ELR (cell line): Measurements from ENCODE around the gene PMS1.
A peak's percentile ranks its signal among the peaks of the same experiment; 100 is the strongest.
"Not testable (repeated sequence)": the region's sequence is repeated elsewhere in the genome, so short reads cannot be mapped to it uniquely, and the experiment has no call there.

ENCODE experiments used
- DNase-seq: peaks from one replicate; pipeline ENCODE4 v3.0.0-alpha.2; 2015; ENCODE audit warnings: low read depth

PMS1 gene

DNA sequence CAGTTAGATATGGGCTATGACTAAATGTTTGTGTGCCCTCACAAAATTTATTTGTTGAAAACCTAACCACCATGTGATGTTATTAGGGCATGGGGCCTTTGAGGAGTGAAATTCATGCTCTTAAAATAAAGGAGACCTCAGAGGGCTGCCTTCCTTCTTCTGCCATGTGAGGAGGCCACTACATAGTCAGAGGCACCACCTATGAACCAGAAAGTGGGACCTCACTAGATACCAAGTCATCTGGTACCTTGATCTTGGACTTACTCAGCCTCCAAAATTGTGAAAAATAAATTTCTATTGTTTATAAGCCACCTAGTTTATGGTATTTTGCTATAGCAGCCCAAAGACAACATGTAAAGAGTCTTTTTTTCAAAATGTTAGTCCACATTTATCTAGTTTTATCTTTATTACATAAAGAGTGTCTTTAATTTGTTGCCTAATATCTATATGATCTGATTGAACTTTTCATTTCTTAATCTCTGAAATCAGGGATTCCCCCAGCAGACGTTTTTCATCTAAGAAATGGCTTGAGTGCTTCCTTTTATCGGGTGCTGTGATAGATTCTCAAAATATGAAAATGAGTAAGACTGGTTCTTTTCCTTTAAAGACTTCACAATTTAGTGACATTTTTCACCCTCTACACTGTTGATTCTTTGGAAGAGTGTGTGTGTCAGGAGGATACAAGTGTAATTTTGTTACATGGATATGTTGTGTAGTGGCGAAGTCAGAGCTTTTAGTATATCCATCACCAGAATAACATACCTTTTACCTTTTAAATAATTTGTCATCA lies 34.2 kb downstream of the PMS1 start:
- DNase-seq, result no peak

DNA sequence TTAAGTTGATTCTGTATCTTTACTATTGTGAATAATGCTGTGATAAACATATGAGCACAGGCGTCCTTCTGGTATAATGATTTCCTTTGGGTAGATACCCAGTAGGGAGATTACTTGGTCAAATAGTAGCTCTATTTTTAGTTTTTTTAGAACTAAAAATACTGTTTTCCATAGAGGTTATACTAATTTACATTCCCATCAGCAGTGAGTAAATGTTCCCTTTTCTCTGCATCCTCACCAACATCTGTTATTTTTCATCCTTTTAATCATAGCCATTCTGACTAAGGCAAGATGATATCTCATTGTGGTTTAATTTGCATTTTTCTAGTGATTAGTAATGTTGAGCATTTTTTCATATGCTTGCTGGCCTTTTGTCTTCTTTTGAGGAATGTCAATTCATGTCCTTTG lies 35.1 kb downstream of the PMS1 start:
- DNase-seq, result peak; percentile 91

DNA sequence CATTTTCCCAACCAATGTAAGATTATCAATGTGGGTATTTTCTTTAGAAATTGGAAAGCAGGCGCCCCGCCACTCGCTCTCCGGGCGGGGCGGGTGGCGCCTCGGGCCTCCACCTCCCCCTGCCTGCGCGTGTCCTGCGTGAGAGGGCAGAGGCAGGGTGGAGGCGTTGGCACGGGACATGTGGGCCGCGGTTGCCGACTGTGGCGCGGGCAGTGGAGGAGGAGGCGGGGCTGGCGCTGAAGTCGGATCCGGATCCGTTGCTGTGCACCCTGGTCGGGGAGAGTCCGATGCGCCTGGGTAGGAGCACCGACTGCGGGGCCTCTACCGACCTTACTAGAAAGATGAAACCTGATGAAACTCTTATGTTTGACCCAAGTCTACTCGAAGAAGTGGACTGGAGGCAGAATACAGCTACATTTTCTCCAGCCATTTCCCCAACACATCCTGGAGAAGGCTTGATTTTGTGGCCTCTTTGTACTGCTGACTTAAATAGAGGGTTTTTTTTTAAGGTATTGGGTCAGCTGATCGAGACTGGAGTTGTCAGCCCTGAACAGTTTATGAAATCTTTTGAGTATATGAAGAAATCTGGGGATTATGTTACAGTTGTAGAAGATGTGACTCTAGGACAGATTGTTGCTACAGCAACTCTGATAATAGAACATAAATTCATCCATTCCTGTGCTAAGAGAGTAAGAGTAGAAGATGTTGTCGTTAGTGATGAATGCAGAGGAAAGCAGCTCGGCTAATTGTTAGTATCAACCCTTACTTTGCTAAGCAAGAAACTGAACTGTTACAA lies 37.9 kb downstream of the PMS1 start:
- DNase-seq, result peak; percentile 15

DNA sequence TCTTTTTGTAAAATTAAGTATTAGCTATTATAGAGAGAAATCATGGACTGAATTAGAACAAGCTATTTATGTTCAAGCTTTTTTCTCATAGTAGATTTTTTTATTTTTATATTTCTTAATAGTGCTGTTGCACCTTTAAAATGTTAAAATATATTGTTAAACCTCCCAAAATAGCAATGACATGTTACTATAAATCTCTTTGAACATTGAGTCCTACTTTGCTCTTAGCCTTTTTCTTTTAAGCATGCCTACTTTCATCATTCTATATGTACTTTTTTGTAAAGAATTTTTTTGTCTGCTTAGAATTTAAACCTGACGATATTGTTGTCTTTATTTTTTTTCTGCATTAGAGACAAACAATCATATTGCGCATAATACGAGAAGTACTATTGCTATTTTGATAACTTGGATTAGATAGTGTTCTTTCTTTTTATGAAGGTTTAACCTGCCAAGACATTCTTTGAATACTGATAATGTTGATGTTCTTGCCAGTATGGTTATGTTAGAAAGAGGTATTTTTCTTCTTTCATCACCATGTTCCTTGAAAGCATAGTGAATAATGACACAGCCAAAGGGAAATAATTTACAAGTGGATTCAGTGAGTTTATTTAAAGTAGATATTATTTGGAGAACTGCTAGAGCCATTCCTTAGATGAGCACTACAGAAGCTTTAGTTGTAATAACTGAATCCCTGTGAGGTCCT lies 40.6 kb downstream of the PMS1 start:
- no peak for DNase-seq

DNA sequence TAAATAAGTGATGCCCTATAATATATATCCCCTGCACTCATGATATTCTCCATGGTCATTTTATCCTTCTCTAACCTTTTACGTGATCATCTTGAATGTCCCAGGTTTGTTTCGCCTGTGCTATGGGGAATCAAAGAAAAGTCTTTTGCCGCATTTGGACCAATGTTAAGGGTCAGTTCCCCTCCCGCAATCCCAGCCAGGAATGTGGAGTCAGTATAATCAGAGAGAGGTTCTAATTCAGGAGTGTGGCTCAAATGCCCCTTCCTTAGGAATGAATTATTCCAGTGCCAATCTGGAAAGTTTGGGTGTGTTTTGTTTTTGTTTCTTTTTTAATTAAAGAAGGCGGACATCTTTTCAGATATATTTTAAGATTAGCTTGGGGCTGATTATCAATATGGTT lies 41.8 kb downstream of the PMS1 start:
- no peak for DNase-seq

DNA sequence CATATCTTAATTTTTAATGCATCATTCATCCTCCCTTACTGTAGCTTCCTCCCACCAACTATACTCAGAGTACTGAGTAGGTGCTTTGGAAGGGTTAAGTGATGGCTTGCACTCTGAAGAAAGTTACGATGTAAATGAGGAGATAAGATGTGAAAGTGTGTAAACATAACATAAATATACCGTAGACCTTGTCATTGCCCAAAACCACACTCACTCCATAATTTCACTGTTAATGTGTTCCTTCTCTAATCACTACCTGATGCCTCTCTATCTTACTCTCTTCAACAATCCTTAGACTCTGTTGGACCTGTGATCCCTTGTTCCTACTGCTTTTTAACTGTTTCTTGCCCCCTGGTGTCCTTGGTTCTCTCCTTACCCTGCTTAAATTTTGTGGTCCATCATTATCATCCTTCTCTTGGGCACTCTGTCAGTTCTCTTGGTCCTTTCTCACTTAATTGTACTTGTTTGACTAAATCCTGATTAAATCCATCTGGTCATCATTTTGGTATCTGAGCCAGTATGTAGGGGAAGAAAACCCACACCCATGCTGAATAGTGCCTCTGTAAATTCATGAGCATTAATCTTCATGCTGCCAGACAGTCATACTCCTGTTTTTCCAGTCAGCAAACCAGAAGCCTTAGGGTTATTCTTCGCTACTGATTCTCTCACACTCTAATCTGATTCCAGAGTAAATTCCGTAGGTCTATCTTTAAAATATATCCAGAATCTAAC lies 45.0 kb downstream of the PMS1 start:
- no peak for DNase-seq

DNA sequence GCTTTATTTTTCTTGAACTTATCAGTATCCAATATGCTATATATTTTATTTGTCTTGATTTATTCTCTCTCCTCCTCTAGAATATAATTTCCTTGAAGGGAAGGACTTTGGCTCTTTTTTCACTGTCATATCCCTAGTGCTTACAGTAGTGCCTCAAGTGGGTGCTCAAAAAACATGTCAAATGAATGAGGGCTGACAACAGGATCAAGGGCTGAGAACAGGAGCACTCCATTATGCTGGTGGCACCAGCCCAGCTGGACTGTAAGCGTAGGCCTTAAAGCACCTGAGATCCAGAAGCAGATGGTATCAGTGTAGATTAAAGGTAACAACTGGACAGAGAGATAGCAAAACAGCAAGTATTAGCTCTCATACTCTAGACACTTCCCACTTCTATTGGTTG lies 46.3 kb downstream of the PMS1 start:
- no peak for DNase-seq

DNA sequence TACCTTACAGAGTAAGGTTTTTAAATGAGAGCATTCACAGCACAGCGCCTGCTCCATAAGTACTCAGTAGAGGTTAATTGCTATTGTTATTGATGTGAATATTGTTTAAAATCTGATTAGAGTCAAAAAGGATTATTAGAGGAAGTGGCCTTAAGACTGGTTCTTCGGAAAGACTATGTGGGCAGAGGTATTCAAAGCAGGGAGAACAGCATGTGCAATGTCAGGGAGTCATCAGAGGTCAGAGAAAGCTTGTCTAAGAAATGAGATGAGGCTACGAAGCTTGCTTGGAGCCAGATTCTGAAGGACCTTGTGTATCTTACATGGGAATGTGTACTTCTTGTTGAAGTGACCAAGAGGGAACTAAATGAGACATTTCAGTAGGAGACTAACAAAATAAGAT lies 49.8 kb downstream of the PMS1 start:
- DNase-seq, result no peak

DNA sequence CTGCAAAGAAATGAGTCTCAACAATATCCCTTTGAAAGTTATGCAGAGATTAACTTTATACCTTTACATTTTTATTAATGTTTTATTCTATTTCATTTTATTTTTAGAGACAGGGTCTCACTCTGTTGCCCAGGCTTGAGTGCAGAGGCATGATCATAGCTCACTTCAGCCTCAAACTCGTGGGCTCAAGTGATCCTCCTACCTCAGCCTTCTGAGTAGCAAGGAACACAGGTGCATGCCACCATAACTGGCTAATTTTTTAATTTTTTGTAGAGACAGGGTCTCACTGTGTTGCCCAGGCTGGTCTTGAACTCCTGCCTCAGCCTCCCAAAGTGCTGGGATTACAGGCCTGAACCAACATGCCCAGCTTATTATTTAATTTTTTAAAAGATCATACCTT lies 50.4 kb downstream of the PMS1 start:
- DNase-seq, result not testable (repeated sequence)

DNA sequence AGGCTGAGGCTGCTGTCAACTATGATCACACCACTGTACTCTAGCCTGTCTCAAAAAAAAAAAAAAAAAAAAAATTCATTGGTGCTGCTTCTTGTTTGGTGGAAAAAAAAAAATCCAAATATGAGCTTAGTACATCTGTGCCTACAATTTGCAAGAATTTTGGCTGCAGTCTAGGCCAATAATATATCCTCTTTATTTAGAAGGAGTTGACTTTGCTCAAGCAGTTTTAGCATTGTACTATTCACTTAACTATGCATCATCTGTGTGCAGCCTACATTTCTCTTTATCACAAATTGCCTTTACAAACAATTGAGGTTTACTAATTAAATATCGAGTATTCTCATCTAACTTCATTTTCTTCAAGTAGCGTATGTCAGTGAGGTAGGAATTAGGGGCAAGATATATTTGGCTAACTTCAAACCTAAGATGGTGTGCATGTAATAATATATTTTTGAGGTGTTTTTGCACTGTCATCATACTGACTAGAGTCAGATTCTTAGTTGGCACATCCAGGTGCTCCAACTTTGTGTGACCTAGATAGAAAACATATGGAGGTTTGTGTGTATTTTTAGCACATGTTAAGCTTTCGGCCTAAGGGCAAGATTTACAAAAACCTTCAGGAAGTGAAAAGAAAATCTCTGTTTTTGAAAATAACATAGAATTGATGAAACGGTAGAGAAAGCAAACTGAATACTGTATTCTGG lies 51.8 kb downstream of the PMS1 start:
- no peak for DNase-seq

DNA sequence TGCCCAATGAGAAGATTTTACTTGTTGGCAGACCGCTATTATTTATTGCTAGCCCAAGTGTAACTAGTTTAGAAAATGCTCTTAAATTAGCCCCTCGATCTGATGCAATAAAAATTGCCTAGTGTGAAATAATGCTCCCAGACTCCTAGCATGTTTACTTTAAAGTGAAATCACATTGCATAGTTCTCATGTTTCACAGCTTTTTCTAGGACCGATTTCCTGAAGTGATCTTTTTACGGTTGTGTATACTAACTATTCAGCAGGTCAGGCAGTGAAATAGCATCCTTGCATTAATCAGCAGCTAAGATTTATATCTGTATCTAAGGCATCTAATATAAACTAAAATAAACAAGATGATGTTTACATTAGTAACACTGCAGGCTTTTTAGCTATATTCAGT lies 52.4 kb downstream of the PMS1 start:
- DNase-seq, result peak; percentile 68

DNA sequence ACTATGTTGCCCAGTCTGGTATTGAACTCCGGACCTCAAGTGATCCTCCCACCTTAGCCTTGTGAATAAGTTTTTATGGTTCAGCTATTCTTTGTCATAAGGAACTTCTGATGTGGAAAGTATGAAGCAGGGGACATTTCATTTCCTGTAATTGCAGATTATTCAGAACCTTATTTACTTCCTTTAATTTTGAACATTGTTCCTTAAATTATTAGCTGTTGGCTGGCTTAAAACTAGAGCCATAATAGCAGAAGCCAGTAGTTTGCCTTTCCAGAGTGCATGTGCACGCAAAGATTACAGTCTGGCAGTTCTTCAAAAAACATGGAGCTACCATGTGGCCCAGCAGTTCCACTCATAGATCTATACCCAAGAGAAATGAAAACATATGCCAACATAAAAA lies 53.1 kb downstream of the PMS1 start:
- no peak for DNase-seq

DNA sequence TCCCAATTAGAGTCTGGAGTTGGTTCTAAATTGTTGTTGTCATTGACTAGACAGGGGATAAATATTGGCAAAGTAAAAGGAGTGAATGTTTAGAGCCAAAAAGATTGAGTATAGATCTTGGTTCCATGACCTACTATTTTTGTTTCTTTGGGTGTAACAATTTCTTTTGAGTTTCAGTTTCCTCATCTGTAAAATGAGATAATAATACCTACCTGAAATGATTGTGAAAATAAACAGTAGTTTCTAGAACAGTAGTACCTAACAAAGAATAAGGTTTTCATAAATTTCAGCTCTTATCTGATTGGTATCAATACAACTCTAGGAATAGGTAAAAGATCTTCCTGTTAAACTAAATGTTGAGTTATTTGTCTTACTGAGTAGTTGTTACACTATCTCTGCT lies 56.8 kb downstream of the PMS1 start:
- no peak for DNase-seq

DNA sequence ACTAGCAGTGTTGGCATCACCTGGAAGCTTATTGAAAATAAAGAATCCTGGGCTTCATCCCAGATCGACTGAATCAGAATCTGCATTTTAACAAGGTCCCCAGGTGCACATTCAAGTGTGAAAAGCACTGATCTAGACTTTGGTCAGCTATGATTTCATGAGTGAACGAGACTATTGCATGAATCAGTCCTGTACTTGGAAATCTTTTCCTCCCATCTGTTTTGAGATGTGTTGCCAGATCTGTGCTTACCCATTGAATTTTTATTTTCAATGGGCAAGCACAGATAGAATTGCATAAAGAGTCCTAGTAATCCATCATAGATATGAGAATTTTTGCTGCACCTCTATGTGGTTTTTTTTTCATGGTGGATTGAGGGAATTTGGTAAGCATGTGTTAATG lies 64.0 kb downstream of the PMS1 start:
- no peak for DNase-seq

DNA sequence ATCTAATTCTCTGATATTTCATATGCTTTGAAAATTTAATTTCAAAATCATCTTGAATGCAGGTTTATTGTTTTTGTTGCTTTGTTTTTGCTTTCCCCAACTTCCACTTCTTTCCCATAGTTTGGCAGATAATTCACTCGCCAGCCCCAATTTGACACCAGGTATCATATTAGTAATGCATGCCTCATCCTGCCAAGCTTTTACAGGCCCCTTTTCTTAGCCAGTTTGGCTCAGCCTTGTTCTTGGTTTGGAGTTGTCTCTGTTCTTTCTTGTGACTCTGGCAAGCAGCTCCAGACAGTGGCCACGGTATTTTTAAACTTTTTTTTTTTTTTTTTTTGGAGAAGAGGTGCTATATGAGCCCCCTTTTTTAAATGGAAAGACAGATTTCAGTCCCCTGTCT lies 65.3 kb downstream of the PMS1 start:
- DNase-seq, result no peak

DNA sequence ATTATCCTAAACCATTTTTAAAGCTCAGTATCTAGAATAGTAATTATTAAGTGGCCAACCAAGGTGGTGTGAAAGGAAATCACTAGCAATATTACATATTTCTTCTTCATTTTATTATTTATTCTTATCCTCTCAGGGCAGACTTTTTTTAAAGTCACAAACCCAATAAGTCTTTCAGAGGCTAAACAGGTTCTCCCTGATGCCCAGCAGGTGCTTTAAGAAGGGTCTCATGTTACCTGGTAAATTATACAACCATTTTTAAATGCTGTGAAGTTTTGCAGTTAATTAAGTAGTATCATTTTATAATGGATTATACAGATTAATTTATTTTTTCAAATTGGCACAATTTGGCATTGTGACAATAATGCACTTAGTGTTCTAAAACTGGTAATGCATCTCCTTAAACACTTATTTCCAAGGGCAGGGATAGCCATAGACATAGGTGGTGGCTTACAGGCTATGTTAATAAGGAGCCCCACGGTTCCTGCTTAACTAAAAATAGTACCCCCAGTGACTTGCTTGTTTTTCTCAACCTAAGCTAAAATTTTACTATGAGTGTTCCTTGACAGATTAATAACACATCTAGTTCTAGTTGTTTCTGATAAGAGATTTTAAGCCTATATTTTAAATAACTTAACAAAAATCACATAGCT lies 67.0 kb downstream of the PMS1 start:
- DNase-seq, result no peak

DNA sequence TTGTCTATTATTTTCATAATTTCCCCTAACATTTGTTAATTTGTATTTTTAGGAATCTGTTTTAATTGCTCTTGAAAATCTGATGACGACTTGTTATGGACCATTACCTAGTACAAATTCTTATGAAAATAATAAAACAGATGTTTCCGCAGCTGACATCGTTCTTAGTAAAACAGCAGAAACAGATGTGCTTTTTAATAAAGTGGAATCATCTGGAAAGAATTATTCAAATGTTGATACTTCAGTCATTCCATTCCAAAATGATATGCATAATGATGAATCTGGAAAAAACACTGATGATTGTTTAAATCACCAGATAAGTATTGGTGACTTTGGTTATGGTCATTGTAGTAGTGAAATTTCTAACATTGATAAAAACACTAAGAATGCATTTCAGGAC lies 69.9 kb downstream of the PMS1 start:
- DNase-seq, result no peak

DNA sequence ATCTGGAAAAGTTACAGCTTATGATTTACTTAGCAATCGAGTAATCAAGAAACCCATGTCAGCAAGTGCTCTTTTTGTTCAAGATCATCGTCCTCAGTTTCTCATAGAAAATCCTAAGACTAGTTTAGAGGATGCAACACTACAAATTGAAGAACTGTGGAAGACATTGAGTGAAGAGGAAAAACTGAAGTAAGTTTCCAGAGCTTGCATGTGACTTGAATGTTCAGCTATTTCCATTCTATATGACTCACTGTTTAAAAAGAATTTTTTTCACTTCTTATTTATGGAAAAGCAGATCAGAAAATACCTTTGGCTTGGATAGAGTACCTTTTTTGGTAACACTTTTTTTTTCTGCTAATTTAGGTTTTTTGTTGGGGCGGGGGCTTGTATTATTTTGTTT lies 70.7 kb downstream of the PMS1 start:
- peak; percentile 49 for DNase-seq

DNA sequence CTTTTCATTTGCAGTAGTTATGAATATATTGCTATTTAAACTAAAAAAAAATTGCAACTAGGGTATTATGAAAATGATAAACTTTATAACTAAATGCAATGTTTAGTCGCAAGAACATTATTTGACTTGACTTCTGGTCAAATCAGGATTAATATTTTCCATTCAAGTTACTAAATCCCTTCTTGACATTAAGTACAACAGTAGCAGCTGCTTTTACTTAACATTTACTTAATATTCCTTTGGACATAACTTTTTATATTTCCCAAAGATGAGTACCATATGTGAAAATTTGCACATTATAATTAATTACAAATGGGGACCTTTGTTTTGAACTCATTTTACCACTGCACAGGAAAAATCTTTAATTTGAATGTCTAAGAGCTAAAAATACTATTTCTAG lies 74.0 kb downstream of the PMS1 start:
- no peak for DNase-seq

DNA sequence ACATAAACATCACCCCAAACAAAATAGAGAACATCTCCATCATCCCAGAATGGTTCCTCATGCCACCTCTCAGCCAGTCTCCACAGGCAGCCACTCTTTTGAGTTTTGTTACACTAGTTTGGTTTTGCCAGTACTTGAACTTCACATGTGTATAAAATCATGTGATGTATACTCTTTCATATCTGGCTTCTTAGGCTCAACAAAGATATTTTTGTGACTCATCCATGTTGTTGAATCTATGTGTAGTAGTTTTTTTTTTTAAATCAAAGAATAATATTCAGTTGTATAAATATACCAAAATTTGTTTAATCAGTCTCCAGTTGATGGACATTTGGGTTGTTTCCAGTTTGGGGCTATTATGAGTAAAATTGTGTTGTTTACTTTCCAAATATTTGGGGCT lies 75.9 kb downstream of the PMS1 start:
- DNase-seq, result peak; percentile 32

DNA sequence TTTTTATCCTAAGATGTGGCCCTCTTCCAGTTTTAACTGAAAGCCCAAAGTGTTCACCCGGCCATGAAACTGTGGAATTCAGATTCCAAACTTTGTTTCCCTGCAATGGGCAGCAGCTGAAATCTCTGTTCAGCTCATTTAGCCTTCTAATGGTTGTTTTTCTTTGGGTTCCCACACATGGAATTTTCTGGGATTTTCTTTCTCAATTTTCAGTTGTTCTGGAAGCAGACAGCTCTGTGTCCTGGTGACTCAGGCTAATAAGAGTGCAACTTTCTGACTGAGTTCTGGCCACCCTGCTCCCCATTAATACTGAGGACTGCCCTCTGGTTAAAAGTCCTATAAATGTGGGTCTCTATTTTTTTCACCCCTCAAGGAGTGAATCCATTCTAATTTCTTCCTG lies 78.5 kb downstream of the PMS1 start:
- DNase-seq, result no peak
